Activated CD8-positive, alpha-beta memory T cell treated with anti-CD3 and anti-CD28 coated beads for 24 hours (primary cell): ENCODE results near the gene DRC7.
"Not testable (repeated sequence)": the region's sequence is repeated elsewhere in the genome, so short reads cannot be mapped to it uniquely, and the experiment has no call there.

Experiments used
- DNase-seq: peaks from one replicate; pipeline ENCODE4 v3.0.0-alpha.2; 2020

The DRC7 gene

GRCh38 chr16:57660715-57661463, 33.7 kb upstream of the DRC7 start:
- DNase-seq: no peak

GRCh38 chr16:57661510-57661909, 33.1 kb upstream of the DRC7 start:
- no peak for DNase-seq

GRCh38 chr16:57661936-57662906, 32.4 kb upstream of the DRC7 start:
- no peak for DNase-seq

GRCh38 chr16:57663436-57663835, 31.2 kb upstream of the DRC7 start:
- DNase-seq: no peak

DNA sequence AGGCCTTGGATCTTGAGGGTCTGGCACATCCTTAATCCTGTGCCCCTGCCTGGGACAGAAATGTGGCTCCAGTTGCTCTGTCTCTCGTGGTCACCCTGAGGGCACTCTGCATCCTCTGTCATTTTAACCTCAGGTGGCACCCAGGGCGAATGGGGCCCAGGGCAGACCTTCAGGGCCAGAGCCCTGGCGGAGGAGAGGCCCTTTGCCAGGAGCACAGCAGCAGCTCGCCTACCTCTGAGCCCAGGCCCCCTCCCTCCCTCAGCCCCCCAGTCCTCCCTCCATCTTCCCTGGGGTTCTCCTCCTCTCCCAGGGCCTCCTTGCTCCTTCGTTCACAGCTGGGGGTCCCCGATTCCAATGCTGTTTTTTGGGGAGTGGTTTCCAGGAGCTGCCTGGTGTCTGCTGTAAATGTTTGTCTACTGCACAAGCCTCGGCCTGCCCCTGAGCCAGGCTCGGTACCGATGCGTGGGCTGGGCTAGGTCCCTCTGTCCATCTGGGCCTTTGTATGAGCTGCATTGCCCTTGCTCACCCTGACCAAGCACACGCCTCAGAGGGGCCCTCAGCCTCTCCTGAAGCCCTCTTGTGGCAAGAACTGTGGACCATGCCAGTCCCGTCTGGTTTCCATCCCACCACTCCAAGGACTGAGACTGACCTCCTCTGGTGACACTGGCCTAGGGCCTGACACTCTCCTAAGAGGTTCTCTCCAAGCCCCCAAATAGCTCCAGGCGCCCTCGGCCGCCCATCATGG, 30.5 kb upstream of the DRC7 start:
- DNase-seq: no peak

- DNase-seq: no peak
Observed at GRCh38 chr16:57664662-57665025, 30.0 kb upstream of the DRC7 start.

- no peak for DNase-seq
Observed at GRCh38 chr16:57665541-57665940, 29.1 kb upstream of the DRC7 start.

DNA sequence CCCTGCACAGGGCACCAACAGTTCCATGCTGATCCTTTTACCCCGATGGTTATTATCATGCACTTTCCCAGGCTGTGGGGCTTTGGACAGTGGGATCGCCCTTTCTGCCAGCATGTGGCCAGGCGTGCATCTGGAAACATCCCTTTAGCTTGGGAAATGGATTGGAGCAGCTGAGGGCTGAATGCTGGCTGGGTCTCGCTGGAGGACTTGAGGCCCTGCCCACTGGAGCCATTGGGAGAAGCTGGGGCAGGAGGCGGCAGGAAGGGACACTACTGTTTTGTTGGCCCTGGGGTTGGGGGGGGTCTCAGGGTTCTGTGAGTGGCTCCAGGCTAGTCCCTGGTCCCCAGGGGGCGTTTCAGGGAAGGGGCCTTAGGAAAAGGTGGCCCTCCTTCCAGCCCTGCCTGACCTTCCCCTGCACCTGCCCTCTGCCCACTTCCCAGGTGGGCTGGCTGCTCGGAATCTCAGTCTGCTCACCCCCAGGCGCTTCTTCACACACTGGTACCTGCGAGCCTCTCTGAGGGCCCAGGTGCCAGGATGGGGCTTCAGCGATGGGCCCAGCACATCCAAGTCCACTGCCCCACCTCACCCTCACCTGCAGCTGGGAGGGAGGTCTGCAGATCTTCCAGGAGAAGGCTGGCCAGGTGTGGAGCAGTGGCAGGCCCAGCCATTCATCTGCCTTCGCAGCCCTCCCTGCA, 28.1 kb upstream of the DRC7 start:
- no peak for DNase-seq

DNA sequence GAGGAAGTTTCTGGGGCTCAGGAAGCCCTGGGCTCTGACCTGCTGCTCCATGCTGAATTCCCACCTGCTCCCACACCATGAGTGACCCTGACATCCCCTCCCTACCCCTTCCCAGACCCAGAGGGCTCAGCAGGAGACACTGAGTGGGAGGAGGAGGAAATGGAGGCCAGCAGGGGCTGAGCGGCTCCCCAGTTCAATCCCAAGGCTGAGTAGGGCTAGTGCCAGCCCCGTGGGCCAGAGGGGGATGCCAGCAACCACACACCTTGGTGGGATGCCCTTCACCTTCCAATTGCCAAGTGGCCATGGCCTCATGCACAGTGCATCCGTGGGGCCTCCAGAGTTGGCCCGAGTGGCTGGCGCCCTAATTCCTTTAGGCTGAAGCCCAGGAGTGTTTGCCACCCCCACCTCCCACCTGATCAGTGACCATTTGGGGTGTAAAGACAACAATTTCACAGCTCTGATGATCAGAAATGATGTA, 27.5 kb upstream of the DRC7 start:
- no peak for DNase-seq

GRCh38 chr16:57667526-57668262, 26.9 kb upstream of the DRC7 start:
- DNase-seq: no peak

DNA sequence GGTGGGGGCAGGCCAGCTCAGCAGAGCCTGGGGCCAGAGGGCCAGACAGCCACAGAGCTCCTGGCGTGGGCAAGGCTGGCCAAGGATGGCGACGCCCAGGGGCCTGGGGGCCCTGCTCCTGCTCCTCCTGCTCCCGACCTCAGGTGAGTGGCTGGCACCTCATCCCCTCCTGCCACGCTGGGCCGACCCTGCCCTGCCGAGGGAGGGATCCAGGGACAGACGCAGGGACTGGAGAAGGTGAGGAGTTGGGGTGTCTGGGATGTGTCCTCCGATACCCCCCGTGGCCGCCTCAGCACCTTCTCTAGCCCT, 26.4 kb upstream of the DRC7 start, which contains the start of gene ADGRG3:
ADGRG3 (plus strand) TSS at position 44 of the 309 bp plus-strand sequence; CDS start at position 86, 42 bp downstream.
- no peak for DNase-seq

DNA sequence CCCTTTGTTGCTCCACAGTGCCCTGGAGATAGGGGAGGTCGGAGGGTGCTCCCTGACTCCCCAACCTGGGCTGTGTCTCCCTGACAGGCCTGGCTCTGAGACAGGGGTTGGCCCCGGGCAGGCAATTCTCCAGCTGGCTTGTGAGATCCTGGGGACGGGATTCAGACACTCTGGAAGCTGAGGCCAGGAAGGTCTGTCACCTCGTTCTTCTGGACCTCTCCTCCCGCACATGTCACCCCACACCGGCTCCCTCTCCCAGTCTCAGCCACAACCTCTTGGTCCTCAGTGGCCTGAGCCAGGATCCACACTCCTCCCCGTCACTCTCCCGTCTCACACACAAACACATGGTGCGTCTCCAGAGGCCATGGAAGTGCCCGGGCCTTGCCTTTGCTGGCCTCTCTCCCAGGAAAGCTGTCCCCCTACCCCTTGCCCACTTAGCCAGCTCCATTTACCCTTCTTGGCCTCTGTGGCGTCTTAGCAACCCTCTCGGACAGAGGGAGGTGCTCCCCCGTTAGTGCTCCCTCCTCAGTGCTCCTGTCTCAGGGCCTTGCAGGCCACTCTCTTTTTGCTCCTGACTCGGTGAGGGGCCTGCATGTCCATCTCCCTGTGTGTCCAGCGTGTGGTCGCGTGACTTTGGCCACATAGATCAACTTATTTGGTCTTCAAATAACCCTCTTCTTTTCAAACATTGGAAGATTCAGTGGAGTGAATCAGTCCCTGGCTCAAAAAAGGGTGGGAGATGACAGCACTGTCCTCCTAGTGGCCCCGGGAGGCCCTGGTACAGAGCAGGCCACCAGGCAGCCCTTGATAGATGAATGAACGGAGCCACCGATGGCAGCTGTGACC, 25.8 kb upstream of the DRC7 start:
- no peak for DNase-seq

GRCh38 chr16:57669476-57670162, 25.0 kb upstream of the DRC7 start:
- no peak for DNase-seq

DNA sequence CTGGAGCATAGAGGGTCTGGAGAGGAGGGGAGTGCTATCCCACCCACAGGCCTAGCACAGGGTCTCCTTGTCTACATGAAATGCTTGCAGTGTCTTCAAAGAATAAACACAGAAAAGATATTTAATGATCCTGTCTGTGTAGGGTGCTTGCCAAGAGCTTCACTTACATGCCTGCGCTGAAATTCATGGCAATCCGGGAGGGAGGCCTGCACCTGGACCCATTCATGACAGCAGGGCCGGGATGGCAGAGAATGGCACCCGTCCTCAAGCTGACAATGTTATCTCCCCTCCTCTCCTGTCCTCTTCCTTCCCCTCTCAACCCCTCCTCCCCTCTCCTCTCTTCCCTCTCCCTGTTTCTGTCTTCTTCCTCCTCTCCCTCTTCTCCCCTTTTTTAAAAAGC, 24.4 kb upstream of the DRC7 start:
- no peak for DNase-seq

DNA sequence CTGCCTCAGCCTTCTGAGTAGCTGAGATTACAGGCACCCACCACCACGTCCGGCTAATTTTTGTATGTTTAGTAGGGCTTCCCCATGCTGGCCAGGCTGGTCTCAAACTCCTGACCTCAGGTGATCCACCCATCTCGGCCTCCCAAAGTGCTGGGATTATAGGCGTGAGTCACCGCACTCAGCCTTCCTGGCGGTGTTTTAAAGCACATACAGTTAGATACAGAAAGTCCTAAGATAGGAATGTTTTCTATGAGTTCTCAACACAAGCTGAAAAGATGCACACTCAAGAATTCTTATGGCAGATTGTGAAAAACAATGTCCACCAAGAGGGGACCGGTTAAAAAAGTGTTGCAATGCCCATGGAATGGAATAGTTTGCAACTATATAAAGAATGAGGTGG, 23.2 kb upstream of the DRC7 start:
- not testable (repeated sequence) for DNase-seq

- no peak for DNase-seq
Observed at GRCh38 chr16:57672416-57672815, 22.2 kb upstream of the DRC7 start.

GRCh38 chr16:57672824-57673223, 21.8 kb upstream of the DRC7 start:
- DNase-seq: no peak

DNA sequence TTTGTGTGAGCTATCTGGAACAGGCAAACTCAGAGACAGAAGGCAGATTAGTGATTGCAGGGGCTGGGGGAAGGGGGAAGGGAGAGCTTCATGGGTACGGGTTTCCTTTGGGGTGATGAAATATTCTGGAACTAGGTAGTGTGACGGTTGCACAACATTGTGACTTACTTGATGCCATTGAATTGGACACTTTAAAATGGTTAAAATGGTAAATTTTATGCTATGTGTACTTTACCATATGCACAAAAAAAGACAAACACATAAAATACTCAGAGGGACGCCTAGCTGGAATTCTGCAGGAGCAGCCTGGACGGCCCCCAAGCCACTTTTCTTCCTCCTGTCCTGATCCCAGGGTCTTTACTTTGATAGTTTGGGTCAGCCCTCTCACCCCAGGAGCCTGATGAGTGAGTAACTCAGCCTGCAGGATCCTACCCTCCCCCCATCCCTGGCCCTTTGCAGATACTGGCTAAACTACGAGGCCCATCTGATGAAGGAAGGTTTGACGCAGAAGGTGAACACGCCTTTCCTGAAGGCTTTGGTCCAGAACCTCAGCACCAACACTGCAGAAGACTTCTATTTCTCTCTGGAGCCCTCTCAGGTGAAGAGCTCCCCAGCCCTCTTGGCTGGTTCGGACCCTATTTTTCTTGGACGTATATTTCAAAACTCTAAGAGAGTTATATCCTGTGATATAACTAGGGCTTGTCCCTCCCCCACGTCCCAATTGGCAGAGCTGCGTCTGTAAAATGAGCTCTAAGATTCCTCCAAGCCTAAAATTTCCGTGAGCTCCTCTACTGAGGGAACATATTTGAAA, 18.7 kb upstream of the DRC7 start:
- no peak for DNase-seq

DNA sequence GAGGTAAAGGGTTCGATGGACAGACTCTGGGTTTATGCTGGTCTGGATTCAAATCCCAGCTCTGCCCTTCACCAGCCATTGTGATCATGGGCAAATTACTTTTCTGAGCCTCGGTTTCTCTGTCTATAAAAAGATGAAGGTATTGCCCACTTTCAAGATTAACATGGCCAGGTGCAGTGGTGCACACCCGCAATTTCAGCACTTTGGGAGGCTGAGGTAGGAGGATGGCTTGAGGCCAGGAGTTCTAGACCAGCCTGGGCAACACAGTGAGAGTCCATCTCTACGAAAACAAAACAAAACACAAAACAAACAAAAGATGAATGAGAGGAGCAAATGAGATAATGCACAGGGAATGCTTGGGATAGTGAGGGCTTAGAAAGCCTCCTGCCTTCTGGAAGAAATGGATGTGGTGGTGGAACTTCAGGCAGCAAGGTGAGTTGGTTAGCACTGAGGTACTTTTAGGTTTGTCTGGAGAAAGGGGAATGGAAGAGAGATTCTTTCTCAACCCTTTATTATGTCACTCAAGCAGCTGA, 18.0 kb upstream of the DRC7 start:
- no peak for DNase-seq
